ENCODE data around the gene BMAL1.

DNA sequence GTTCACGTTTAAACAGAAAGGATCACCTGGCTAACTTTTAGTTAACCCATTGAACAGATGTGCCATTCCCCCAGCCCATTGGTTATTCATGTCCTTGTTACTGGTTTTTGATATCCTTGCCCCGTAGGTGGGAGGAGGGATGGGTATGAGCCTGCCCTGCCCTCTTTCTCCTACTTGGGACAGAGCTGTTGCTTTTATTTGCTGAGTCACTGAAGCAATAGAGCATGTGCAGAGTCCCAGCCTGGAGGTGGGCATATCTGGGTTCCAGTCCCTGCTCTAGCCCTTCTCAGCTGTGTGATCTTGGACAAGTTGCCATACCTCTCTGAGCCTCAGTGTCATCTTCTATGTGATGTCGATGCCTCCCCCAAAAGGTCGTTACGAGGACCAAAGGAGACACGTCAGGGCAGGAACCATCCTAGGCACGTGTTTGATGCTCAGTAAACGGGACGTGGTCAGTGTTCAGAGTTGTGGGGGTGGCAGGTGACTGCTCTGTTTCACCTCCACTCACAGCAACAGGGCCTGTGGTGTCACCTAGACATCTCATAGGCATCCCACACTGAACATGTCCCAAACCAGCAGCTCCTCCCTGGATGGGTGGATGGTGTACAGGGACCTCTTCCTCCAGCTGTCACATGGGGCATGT, 61.0 kb downstream of the BMAL1 start:
- TF ChIP-seq, protein P1, sequence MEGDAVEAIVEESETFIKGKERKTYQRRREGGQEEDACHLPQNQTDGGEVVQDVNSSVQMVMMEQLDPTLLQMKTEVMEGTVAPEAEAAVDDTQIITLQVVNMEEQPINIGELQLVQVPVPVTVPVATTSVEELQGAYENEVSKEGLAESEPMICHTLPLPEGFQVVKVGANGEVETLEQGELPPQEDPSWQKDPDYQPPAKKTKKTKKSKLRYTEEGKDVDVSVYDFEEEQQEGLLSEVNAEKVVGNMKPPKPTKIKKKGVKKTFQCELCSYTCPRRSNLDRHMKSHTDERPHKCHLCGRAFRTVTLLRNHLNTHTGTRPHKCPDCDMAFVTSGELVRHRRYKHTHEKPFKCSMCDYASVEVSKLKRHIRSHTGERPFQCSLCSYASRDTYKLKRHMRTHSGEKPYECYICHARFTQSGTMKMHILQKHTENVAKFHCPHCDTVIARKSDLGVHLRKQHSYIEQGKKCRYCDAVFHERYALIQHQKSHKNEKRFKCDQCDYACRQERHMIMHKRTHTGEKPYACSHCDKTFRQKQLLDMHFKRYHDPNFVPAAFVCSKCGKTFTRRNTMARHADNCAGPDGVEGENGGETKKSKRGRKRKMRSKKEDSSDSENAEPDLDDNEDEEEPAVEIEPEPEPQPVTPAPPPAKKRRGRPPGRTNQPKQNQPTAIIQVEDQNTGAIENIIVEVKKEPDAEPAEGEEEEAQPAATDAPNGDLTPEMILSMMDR (IDR thresholded peaks at IDR 0.05): no peak
- TF ChIP-seq POLR2A (IDR thresholded peaks at IDR 0.05): no peak

Data from uterus (tissue), 2 donors.